Measurements from ENCODE around the gene TOMM70.
"Not testable (repeated sequence)": the region's sequence is repeated elsewhere in the genome, so short reads cannot be mapped to it uniquely, and the experiment has no call there.

Gene TOMM70

GRCh38 chr3:100400780-100401673 lies at the start of gene TOMM70, which contains the start of gene LNP1:
TOMM70 (minus strand) TSS chr3:100401089; CDS start chr3:100400949, 140 bp downstream.
LNP1 (plus strand) TSS chr3:100401539; CDS start chr3:100429730, 28,191 bp downstream.
- DNase-seq: peak; percentile 78 to 87 (median 84)

GRCh38 chr3:100449214-100449613 lies 48.3 kb upstream of the TOMM70 start:
- no peak for DNase-seq

GRCh38 chr3:100448079-100448478 lies 47.2 kb upstream of the TOMM70 start:
- DNase-seq: no peak

- DNase-seq: not testable (repeated sequence)
Measured at GRCh38 chr3:100447067-100447466, 46.2 kb upstream of the TOMM70 start.

DNA sequence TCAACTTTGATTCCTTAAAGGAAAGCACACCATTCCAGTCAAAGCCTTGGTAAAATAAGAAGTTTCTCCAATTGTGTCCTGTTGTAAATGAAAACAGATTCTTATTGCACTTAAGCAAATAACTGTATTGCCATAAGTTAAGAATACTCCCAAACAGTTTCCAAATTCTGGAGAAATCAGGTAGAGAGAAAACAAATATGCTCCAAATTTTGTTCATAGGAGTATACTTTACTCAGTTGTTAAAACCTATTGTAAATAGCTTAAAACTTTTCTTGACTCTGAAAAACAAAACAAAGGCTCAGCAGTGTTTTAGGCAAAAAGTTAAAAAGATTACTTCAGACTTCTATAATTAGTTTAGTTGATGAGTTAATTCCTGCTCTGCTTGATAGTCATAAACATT lies 42.8 kb upstream of the TOMM70 start:
- no peak for DNase-seq

GRCh38 chr3:100440895-100441294 lies 40.0 kb upstream of the TOMM70 start:
- no peak for DNase-seq

GRCh38 chr3:100438623-100438974 lies 37.7 kb upstream of the TOMM70 start:
- DNase-seq: no peak

DNA sequence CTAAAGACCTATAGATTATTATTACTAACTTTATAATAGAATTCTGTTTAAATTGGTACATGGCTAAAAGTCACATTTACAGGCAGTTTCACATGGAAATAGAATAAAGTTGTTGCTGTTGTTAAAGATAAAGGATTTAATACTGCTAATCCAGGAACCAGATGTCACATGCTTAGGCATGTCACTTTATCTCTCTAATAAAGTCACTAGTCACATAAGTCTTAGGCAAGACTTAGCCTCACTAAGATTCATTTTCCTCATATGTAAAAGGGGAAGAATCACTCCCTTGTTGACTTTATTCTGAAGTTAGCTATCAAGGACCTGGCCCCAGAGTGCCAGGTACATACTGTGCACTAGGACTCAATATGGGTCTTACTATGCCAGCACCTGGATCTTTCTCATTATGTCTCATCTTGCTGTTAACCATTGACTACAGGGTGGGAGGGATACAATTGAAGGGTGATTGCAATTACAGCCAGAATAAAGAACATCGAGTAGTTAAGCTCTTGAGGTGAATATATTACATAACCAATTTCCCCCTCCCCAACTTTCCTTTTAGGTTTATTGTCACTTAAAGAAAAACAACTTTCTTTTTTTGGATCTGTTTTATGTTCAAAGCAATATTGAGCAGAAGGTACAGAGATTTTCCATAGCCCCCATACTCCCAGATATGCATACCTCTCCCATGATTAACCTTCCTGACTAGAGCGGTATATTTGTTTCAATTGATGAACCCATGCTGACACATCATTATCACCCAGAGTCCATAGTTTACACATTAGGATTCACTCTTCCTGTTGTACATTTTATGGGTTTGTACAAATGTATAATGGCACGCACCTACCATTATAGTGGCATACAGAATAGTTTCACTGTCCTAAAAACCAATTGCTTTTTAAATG lies 37.1 kb upstream of the TOMM70 start:
- DNase-seq: no peak

DNA sequence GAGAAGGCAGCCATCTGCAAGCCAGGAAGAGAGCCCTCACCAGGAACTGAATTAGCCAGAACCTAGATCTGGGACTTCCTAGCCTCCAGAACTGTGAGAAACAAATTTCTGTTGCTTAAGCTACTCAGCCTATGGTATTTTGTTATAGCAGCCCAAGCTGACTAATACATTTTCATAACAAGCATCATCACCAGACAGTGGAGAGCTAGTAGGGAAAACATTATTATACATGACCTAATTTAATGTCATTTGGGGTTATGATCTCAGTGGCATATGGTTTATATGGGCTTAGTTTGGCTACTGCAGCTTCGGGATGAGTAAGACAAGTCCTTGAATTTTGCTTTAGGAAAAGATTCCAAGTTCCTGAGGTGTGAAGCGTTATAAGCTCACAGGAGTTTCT lies 36.1 kb upstream of the TOMM70 start:
- no peak for DNase-seq

DNA sequence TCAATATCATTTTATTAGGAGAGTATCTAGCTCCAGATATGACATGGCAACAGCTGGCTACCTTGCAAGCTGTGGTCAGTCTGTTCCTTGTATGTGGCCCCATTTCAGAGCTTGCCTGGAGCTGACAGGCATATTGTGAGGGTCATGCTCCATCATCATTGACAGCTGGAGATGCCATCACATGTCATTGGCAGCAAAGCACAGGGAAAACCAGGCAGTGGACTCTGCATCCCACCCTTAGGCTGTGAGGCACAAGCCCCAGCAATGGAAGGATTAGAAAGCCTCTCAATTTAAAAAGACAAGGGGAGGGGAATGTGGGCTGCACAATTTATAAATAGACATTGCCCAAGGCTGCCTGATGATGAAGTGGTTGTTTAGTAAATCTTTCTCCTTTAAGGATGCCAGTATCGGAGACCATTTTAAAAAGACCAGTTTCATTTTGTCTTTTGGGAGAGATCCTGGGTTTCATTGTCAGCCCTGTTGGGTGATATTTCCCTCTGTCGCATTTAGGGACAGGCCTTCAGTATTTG lies 28.4 kb upstream of the TOMM70 start:
- DNase-seq: no peak

DNA sequence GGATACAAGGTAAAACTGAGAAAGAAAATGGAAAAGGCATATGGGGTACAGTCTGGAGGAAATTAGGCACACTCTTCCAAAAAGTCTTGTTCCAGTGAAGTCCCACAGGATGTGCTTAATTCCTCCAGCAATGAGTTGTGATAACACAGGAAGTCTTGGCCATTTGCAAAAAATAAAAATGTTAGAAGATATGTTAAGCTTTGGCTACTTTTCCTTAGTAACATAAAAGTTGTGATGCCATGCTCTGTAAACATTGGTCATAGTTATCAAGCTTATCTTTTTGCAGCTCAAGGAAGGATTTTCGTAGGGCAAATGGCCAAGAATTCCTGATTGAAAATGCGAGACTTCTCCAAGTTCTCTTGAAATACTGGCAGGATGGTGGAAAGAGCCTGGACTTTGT lies 26.8 kb upstream of the TOMM70 start:
- DNase-seq: no peak

DNA sequence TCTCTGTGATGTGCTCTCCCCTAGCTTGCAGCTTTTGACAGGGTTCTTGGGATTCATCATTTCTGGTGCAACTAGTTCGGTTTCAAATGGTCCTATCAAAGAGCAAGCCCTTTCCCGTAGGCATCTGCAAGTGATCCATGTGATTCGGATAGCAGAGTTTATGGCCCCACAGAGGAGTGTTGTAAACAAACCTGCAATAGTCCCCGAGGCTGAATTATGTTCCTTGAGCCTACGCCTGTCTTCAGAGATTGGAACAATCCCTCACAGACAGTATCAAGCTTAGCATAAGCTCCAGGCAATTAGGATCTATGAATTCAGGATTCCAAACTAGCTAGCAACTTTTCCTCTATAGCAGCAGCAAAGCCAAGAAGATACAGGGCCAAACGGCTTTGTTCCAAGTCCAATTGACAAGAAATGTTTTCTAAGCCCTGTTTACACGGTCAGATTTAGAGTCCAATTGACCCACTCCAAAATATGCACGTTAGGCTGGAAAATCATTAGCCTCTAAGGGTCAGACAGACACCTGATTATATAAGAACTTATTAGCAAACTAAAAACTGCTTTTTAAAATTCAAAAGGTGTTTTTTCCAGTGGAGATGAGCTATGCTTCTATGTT lies 25.3 kb upstream of the TOMM70 start:
- no peak for DNase-seq

GRCh38 chr3:100425316-100425715 lies 24.4 kb upstream of the TOMM70 start:
- DNase-seq: no peak

DNA sequence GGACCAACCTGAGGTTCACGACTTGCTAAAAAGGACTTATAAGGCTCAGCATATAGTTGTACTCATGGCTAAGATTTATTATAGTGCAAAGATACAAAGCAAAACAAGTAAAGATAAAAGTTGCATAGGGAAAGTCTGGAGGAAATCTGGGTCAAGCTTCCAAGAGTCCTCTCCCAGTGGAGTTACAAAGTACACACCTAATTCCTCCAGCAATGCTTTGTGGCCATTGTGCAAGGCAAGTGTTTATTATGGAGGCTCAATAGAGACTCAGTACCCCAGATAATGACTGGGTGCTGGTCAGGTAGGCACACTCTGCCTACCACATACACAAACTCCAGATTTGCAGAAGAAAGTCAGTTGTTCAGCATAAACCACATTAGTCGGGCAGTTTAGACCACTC lies 23.4 kb upstream of the TOMM70 start:
- DNase-seq: no peak

DNA sequence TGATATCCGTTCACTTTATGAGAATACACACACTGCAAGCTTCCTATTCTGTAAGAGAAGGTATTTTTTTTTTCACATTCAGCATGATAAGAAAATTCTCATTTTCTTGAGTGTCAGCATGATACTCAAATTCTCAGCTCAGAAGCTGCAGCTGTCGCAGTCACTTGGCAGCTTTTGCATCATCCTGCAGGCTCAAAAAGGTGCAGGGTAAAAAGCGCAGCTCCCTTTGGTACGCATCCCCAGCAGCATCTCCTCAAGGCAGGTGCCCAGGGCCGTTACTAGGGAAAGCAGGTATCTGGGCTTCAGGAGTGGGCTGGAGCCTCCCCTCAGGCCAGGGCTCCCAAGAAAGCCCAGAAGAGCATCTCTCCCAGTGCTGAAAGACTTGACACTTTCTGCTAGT lies 22.7 kb upstream of the TOMM70 start:
- no peak for DNase-seq

- DNase-seq: no peak
Measured at GRCh38 chr3:100420885-100421284, 20.0 kb upstream of the TOMM70 start.

DNA sequence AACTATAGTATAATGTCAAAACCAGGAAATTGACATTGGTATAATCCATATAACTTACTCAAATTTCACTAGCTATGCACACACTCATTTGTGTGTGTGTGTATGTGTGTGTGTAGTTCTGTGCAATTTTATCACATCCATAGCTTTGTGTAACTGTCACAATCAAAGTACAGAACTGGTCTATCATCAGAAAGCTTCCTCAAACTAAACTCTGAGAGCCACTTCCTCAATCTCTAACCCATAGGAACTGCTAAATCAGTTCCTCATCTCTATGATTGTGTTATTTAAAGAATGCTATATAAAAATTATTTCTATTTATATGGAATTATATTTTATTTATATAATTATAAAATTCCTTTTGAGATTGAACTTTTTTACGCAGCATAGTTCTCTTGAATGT lies 18.5 kb upstream of the TOMM70 start:
- no peak for DNase-seq

GRCh38 chr3:100416863-100417262 lies 16.0 kb upstream of the TOMM70 start:
- DNase-seq: no peak

- DNase-seq: no peak
Measured at GRCh38 chr3:100416176-100416575, 15.3 kb upstream of the TOMM70 start.

- no peak for DNase-seq
Measured at GRCh38 chr3:100413613-100414012, 12.7 kb upstream of the TOMM70 start.

- DNase-seq: no peak
Measured at GRCh38 chr3:100412912-100413590, 12.2 kb upstream of the TOMM70 start.

Measured in activated CD4-positive, CD25-positive, alpha-beta regulatory T cell (primary cell).